Measurements from ENCODE around the gene AIFM1.

AIFM1 gene

DNA sequence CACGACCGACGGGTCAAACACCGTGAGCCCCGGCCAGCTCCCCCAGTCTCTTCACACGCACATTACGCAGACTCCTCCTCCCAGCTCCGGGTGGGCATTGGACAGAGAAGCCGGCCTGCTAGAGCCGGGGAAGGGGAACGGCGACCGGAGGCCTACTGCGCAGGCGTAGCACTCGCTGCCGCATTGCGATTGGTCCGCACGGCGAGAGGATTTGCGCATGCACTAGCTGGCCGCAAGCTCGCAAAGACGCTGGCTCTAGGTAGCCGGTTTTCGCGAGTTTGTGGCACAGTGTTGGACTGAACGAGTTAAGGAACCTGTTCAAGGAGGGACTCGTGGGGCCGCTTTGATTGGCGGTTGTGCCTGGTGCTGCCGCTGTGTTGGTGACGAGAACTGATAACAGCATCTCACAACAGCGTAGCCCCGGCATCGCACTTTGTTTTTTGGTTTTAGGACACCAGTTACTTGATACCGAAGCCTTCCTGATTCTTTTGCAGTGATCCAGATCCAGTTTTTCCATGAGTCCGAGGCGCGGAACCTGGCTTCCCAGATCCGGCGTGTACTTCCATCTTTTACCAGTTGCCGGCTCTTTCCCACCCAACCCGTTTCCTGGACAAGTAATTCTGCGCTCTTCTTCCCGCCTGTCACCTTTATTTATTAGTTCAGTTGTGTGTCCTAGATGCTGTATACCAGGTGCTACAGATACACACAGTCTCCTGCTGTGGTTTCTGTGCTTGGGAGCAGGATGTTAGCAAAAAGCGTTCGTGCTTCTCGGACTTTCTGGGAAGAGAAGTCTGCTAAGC is at the start of gene AIFM1:
AIFM1 (minus strand) TSS at position 139 of the 800 bp plus-strand sequence. CDS start 185 bp downstream, outside the sequence.
- peak; percentile 90 for DNase-seq

DNA sequence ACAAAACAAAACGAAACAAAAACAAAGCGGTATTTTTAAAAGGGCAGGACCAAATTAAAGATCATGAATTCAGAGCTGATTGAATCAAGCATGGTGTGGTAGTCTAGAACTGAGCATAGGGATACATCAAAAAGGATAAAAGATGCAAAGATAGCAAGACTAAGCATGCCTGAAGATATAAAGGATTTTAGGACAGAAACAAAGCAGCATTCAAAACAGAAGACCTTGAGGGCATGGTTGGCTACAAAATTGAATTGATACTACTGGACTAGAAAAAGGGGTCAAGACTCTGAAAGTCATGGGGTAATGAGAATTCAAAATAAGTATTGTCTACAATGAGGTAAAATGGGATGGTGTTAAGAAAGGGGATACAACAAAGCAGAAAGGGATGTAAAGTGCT is 47.7 kb upstream of the AIFM1 start:
- DNase-seq, result no peak

DNA sequence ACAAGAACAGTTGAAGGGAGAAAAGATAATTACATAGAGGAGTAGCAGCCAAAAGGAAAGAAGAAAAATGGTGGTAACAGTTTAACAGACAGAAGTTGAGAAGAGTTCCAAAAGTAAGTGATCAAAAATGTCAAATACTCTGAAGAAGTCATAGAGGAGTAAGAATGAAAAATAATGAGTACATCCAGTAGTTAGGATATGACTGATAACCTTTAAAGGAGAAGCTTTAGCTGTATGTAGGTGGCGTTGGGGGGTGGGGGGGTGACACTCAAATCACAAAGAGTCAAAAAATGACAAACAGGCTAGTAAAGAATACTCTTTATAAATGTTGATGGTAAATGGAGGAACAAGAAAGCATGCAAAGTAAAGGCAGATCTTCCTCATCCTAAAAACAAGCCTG is 46.7 kb upstream of the AIFM1 start:
- DNase-seq, result no peak

DNA sequence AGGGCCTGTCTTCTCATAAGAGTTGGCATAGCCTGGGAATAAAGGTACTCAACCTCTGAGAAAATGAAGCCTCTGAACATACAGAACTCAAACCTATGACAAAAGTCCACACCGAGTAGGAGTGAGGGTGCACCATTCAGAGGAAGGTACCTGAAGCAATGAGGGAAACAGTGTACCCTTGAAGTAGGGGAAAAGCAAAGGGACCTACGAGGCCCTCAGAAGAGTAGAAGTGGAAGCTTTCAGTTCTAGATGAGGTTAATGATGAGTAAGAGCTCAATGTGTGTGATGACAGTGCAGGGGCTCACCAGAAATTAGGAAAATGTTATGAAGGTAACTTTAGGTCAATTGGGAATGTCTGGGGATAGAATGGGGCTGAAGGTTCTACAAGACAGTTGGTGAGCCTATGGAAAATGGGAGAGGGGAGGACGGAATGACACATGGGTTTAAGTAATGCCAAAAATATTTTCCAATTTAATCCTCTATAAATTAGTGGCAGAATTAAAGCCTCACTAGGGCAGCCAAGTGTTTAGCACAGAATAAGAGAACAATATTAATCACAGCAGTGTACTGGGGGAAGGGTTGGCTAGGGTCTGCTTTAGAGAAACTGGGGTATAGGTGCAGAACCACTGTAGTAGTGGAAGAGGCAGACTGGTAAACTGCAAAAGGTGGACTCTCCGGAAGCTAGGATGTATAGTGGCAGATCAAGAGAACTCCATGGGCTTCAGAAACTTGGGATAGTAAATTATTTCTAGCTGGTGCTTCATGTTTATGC is 46.0 kb upstream of the AIFM1 start:
- DNase-seq, result no peak

DNA sequence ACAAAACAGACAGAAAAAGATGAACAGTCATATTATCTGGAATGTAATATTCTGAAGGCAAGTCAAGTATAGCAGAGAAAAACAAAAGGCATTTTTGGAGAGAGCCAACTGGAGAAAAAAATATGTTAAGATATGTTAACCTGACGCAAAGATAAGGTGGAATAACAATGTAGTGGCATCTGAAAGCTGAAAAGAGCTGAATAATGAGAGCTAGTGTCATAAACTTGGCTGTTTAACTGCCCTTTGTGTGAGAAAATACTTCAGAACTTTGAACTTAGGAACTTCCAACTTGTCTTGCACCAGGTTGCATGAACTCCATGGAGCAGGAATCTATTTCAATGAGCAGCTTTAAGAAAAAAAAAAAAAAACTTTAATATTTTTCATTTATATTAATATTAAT is 39.0 kb upstream of the AIFM1 start:
- no peak for DNase-seq

DNA sequence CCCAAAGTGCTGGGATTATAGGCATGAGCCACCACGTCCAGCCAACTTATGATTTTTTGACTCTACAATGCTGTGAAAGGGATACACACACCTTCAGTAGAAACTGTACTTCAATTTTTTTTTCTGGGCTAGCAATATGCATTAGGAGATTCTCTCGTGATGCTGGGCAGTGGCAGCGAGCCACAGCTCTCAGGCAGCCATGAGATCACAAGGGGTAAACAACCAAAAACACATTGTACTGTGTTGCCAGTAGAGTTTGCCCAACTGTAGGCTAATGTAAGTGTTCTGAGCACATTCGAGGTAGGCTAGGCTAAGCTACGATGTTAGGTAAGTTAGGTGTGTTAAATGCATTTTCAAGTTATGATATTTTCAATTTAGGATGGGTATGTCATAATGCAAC is 31.8 kb upstream of the AIFM1 start:
- no peak for DNase-seq

DNA sequence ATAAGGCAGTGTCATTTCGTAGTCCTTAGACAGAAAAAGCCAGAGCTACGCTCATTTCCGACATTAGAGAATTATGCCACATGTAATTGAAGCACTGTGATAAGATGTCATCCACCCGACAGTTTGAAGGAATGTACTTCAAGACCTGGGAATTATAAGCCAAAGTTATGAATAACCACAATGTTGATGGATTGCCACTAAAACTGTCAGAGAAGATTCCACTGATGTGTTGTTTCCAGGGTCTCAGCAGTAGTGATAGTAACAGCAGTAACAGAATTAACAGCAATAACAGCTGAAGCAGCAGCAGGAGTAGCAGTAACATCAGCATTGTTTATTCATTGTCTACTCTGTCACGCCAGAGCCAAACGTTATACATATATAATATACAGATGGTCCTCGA is 30.8 kb upstream of the AIFM1 start:
- no peak for DNase-seq

DNA sequence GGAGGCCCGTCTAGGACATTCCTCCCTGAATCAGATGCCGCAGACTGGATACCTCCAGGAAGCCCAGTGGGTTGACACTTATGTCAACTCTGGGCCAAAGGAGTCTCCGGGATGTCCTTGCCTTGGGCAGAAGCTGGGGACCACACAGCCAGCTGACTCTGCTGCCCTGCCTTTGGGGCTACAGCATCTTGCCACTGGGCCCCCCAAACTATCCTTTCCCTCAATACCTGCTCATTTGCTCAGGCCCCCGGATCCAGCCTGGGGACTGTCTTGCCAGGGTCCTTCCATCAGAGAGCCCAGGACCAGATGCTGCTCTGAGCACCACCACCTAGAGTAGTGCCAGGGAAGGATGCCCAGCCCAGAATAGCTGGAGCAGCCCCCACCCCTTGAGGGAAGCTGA is 25.2 kb upstream of the AIFM1 start:
- no peak for DNase-seq

DNA sequence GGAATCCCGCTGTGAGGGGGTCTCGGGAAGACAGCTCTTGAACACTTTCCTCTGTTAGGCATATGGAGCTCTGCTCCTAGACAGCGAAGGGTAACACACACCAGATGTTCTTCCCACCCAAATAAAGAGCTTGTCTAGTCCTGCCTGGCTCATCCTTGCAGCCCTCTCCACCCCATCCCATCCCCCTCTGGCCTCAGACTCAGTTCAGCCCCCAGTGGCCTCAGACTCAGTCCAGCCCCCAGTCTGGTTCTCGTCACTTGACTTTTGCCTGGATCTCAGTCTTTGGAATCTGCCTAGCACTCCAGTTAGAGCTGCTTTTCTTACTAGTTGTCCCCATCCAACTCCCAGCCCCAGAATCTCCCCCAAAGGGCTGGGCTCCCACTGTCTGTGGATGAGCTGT is 21.0 kb upstream of the AIFM1 start:
- no peak for DNase-seq

DNA sequence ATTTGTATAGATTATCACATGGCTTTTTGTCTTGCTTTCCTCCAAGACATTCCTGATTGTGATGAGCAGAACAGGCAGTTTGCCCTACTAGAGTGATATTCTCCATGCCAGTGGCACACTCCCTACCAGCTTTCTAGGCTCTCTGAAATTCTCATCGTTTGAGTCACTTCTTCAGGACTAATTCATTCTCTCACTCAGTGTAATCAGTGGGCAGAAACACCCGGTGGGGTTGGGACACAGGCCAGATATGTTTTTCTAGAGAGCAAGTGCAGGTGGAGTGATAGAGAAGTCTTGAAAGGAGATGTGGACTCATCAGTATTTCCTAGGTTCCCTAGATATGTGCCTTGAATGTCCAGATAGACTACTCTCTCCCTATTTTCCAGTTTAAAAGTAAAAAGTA is 19.2 kb upstream of the AIFM1 start:
- DNase-seq, result no peak

DNA sequence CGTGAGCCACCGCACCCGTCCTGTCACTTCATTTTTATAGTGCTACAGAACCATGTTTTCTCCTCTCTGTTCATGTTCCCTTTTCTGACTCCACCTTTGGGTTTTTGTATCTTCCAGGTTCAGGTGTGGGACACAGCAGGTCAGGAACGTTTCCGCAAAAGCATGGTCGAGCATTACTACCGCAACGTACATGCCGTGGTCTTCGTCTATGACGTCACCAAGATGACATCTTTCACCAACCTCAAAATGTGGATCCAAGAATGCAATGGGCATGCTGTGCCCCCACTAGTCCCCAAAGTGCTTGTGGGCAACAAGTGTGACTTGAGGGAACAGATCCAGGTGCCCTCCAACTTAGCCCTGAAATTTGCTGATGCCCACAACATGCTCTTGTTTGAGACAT is 18.5 kb upstream of the AIFM1 start:
- no peak for DNase-seq

DNA sequence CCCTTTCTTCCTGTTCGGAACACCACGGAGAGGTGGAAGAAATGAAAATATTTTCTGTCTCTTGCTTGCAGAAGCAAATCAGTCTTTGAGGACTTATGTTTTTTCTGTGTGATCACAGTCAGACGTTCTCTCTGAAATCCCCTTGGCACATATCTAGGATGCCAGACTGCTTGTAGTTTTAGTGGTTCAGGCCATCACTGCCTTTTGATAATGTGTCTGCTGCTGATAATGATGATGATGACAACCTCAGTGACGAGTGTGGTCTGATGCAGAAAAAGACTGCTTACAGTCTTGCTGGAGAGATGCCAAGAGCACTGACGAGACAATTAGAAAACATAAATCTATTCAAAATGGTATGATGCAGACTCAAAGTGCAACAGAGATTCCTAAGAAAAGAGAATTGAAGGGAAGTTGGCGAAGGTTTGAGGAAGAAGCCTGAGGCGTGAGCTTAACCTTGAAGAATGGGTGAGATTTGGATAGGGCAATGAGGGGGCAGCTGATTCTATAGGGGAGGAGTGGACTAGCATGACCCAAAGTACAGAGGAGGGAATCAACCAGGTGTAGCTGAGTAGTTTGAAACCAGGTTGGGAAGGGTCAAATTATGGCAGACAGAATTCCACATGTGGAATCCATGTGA is 14.1 kb upstream of the AIFM1 start:
- no peak for DNase-seq

DNA sequence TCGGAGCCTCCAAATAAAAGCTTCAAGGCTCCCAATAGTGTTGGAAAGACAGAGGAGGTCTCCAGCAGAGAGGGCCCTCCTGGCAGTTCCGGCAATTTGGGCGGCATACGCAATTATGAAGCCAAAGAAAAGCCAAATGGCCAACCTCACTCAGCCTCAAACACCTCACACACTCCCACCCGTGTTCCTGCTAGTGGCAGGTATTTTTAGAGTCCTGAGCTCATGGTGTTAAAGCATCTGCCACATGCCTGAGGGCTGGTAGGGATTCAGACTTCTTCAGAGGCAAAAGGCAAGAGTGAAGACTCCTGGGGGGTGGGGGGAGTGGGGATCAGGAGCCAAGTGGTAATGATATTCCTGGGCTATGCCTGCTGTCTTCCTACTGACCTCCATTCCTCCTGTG is 13.5 kb upstream of the AIFM1 start:
- no peak for DNase-seq

DNA sequence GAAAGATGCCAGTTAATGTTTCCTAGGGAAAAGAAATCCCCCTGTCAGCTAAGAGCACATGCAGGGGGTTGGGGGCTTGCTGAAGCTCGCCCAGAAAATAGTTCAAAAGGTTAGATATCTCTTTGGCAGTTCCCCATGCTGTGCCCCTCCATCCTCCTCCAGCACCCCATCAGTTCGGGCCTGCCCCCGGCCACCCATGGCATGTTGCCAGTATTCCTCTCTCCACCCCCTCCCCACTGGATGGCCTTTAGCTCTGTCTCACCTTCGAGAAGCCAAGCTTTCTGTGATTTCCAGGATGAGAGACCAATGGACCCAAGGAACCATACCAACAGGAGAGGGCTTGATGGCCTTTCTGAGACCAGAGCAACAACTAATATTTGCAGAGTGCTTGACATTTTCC is 11.3 kb upstream of the AIFM1 start:
- DNase-seq, result no peak

DNA sequence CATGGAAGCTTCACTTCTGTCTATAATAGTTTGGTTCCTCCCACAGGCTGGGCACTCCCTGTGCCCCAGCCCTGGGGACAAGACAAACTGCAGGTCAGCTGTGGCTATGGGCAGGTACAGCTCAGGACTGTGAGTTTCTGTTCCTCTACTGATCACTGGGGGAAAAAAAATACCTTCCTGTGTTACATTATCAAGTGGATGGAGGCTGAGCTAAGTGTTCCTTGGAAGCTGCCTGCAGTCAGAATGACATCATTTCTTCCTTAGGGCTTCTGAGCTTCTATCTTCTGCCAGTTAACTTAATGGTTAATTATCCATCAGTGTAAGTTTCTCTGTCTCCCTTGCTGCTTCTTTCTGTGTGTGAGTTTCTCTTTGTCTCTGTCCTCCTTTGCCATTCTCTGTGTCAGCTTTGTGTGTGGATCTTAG is 10.7 kb upstream of the AIFM1 start:
- no peak for DNase-seq

DNA sequence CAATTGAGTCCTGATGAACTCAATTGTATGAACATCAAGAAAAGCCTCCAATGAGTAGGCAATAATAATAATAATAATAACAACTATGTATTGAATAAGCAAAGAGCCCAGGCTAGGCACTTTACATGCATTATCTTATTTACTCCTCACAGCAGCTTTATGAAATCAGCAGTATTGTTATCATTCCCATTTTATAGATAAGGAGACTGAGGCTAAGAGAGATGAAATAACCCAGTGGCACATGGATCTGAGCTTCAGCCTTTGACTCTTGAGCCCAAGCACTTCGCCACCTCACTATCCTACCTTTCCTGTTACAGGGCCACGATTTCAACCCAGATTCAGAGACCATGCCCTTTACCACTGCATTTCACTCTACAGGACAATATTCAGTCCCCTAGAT is 9.3 kb upstream of the AIFM1 start:
- DNase-seq, result no peak

DNA sequence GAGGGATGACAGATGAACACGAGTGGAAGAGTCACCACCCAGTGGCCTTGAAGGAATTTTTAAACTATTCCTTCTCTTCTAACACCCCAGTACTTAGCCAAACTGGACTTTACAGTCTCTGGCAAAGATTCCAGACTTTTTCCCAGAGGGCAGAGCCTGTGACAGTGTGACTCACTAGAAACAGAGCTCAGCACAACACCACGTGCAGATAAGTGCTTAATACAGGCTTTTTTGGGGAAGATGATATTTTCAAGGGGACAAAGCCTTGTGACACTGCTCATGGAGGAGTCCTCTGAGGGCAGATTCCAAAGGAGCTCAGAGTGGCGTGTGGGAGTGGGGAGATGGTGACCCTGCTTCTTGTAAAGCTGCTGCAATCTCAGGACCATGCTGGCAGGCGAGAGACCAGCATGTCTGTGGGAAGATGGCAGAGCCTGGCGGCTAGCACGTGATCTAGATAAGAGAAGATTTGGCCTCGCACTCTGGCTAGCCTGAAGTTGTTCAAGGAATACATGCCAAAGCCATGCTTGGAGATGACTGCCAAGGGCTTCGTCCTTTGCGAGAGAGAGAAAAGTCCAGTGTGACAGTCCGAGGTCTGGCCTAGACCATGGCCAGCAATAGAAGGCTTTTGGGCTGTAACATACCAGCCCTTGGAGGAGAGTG is 8.5 kb upstream of the AIFM1 start:
- no peak for DNase-seq

DNA sequence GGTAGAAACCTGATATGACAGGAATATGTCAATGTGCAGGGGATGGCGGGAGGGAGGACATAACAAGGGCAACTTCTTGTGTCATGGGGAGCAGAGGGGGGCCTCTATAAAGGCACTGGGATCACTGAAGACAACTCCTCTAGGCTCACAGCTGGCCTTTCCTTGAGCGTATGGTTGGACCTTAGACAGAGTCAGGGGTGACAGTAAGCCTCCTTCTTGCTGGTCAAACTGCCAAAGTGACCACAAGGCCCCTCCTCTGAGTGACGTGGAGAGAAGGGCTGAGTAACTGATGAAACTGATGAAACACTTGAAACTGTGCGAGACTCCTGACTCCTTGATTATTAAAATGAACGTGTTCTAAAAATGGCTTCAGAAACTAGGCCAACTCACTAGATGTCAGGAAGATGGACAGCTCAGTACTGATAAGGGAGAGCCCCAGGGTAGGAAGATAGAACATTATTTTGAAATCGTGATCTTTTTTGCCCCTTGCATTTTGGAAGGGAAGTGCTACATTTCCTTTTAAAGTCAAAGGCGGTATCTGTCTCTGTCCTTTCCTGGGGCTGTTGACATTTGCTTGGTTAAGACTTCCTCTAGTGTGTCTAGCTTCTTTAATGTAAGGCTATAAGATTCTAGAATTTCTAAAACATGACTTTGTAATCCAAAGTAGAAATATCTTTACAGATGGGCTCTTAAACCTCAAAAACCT is 7.7 kb upstream of the AIFM1 start:
- DNase-seq, result peak; percentile 67

DNA sequence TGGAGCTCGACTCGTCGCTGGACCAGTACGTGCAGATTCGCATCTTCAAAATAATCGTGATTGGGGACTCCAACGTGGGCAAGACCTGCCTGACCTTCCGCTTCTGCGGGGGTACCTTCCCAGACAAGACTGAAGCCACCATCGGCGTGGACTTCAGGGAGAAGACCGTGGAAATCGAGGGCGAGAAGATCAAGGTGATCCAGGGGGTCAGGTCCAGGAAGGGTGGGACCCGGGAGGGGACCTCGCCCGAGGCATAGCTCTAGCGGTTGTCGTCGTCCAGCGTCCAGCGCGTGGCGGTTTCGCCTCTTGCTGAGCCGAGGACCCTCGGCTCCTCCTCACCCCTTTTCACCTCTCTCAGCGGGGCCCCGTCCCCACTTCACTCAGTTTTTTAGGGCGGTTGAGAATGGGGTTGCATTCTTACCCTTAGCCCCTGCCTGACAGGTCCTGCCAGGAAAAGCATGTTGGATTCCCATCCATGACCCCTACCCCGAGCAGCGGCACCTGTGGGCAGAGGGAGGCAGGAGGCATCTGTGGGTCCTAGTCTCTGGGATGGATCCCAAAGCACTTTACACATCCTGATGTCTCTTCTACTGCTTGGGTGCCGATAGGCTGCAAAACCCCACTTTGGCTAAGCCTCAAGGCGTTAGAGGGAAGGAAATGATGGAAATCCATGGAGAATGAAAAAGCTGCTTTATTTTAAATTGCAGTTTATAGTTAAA is 6.6 kb upstream of the AIFM1 start:
- DNase-seq, result no peak

DNA sequence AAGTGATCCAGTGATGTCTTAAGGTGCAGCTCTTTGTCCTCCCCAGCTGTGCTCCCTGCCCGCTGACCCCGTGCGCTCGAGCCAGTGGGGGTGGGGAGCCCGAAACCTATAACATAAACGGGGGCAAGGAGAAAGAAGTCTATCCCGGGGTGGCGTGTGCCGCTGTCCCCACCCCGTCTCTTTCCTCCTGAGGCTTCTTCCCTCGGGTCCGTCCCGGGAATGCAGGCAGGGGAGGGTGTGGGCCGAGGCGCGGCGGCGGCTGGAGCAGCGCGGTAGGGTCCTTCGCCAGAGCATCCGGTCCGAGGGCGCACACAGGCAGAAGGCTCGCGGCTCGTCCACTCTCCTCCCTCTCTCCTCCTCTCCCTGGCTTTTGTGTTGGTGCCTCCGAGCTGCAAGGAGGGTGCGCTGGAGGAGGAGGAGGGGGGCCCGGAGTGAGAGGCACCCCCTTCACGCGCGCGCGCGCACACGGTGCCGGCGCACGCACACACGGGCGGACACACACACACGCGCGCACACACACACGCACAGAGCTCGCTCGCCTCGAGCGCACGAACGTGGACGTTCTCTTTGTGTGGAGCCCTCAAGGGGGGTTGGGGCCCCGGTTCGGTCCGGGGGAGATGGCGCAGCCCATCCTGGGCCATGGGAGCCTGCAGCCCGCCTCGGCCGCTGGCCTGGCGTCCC is 5.9 kb upstream of the AIFM1 start, which contains the start of gene RAB33A:
RAB33A (plus strand) TSS at position 517 of the 681 bp plus-strand sequence; CDS start at position 618, 101 bp downstream.
- DNase-seq, result peak; percentile 54

DNA sequence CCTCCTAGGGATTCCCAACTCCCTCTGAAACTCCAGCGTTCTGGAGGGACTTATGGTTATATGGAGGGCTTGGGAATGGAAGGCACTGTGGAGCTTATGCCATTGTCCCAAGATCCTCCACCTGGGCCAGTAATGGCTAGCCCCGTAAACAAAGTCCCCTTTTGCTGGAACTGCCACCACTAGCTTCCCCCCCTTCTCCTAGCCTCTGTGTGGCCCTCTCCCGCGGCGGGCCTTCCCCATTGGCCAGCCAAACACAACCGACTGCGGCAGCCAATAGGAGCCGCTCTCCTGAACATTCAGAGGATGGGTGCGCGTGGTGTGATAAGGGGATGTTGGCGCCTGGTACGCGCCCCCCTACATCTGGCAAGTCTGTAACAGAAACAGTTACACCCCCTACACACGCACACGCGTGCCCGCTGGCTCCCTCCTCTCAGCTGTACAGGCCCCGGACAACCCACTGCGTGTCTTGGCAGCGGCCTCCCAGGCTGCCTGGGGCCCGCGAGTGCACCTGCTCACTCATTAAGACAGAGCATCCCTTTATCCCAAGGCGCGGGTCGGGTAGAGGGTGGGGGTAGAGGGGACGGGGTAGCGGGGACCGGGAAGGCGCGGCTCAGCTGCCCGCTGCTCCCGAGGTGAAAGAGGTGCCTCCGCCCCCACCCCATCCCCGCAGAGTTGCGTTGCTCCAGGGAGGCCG is 5.3 kb upstream of the AIFM1 start:
- DNase-seq, result peak; percentile 76
